Fibroblast of lung (primary cell): Measurements from ENCODE around the gene SLC35A4. TPM values are rescaled to one million over a fixed set of nuclear protein-coding genes. Genes with fewer than 3 reads are reported as not detected.

ENCODE experiments used
- DNase-seq, 2 donors: peaks; one replicate each; pipeline versions ENCODE4 v3.0.0 to v3.0.0-alpha.2; 2010; ENCODE audit warnings: low read depth in 2 of 2
- H2AFZ ChIP-seq: 2 replicates; pipeline ENCODE4 v1.5.1; 2012; ENCODE audit warnings: low read length, control low read depth, inconsistent platforms
- H3K27ac ChIP-seq: 2 replicates; pipeline ENCODE4 v1.5.1; 2011; ENCODE audit warnings: low read length, control low read depth; ENCODE audit not compliant: insufficient read depth
- H3K27me3 ChIP-seq: 2 replicates; pipeline ENCODE4 v1.5.1; 2011; ENCODE audit warnings: mild to moderate bottlenecking, low read length; ENCODE audit not compliant: control insufficient read depth, insufficient read depth
- H3K36me3 ChIP-seq: 2 replicates; pipeline ENCODE4 v1.5.1; 2011; ENCODE audit warnings: low read length; ENCODE audit not compliant: control insufficient read depth, insufficient read depth
- H3K4me1 ChIP-seq: 2 replicates; pipeline ENCODE4 v1.5.1; 2011; ENCODE audit warnings: low read length; ENCODE audit not compliant: control insufficient read depth, insufficient read depth; ENCODE audit errors: extremely low read depth
- H3K4me2 ChIP-seq: 2 replicates; pipeline ENCODE4 v1.5.1; 2011; ENCODE audit warnings: low read length, control low read depth; ENCODE audit not compliant: insufficient read depth; ENCODE audit errors: extremely low read depth
- H3K4me3 ChIP-seq, 4 experiments: fragments of 200-600 bp in 1 of 4; sonication (generic) in 1 of 4; replicated peaks in 1 of 4; 2 replicates each; pipeline ENCODE4 v1.5.1; 2011 to 2016; ENCODE audit warnings: low read length in 4 of 4, low read depth in 3 of 4, mild to moderate bottlenecking in 3 of 4, control low read depth in 2 of 4, inconsistent platforms in 1 of 4, mixed read lengths in 1 of 4; ENCODE audit not compliant: insufficient read depth in 1 of 4; ENCODE audit errors: control extremely low read depth in 1 of 4
- H3K79me2 ChIP-seq: 2 replicates; pipeline ENCODE4 v1.5.1; 2012; ENCODE audit warnings: mild to moderate bottlenecking, low read length, inconsistent platforms; ENCODE audit not compliant: control insufficient read depth, insufficient read depth
- H3K9ac ChIP-seq: 2 replicates; pipeline ENCODE4 v1.5.1; 2011; ENCODE audit warnings: mild to moderate bottlenecking, low read length, control low read depth; ENCODE audit not compliant: insufficient read depth
- H3K9me3 ChIP-seq: 2 replicates; pipeline ENCODE4 v1.5.1; 2012; ENCODE audit warnings: low read depth, low read length; ENCODE audit not compliant: control insufficient read depth, insufficient read depth
- H4K20me1 ChIP-seq: 2 replicates; pipeline ENCODE4 v1.5.1; 2011; ENCODE audit warnings: low read length; ENCODE audit not compliant: control insufficient read depth, insufficient read depth; ENCODE audit errors: extremely low read depth
- EZH2 ChIP-seq: IDR thresholded peaks from 2 replicates; pipeline ENCODE4 v1.5.1; 2012; ENCODE audit warnings: low read length, control low read depth, mild to moderate bottlenecking; ENCODE audit errors: missing control alignments
- polyA plus RNA-seq, 2 donors: library from polyadenylated mRNA; depleted of rRNA in 1 of 2; stranded (reverse) in 1 of 2; unstranded in 1 of 2; fragments of >200 nt; gene quantifications; 2 replicates each; pipeline ENCODE4 v1.2.1, GENCODE V29; 2011 to 2012; ENCODE audit warnings: missing spikeins in 1 of 2
- total RNA-seq: library from RNA; depleted of rRNA; stranded (reverse); fragments of >200 nt; gene quantifications from 2 replicates; pipeline ENCODE4 v1.2.1, GENCODE V29; 2014
- TF ChIP-seq, protein P1 (sequence below), 2 donors: IDR thresholded peaks in 1 of 2; conservative IDR thresholded peaks in 1 of 2; 1 replicate in 1 of 2; 2 replicates in 1 of 2; pipeline ENCODE4 v1.5.1; 2011 to 2012; ENCODE audit warnings: low read length in 2 of 2, control low read depth in 1 of 2, inconsistent platforms in 1 of 2, low read depth in 1 of 2, mild to moderate bottlenecking in 1 of 2

SLC35A4 gene
- total and polyA plus RNA-seq, 2 donors (not counting 1 experiment from before 2014, with no cell fraction given), result 21.5 to 79.2 TPM

GRCh38 chr5:140570058-140570457, 5.4 kb downstream of the SLC35A4 start:
- Histone ChIP-seq H3K36me3 (peaks cover 21% of the 10 kb centered on the region), H3K4me1 (peaks cover 9% of the 10 kb centered on the region), H3K4me3 (no peak overlapping the region)

GRCh38 chr5:140570488-140570887, 5.9 kb downstream of the SLC35A4 start:
- H3K36me3 ChIP-seq, result peaks cover 21% of the 10 kb centered on the region
- TF ChIP-seq, protein P1, sequence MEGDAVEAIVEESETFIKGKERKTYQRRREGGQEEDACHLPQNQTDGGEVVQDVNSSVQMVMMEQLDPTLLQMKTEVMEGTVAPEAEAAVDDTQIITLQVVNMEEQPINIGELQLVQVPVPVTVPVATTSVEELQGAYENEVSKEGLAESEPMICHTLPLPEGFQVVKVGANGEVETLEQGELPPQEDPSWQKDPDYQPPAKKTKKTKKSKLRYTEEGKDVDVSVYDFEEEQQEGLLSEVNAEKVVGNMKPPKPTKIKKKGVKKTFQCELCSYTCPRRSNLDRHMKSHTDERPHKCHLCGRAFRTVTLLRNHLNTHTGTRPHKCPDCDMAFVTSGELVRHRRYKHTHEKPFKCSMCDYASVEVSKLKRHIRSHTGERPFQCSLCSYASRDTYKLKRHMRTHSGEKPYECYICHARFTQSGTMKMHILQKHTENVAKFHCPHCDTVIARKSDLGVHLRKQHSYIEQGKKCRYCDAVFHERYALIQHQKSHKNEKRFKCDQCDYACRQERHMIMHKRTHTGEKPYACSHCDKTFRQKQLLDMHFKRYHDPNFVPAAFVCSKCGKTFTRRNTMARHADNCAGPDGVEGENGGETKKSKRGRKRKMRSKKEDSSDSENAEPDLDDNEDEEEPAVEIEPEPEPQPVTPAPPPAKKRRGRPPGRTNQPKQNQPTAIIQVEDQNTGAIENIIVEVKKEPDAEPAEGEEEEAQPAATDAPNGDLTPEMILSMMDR (conservative IDR thresholded peaks at IDR 0.05 in 1 of 2, IDR thresholded peaks at IDR 0.05 in 1 of 2; ENCODE audit: low read depth in 1 of 2, low read length in 2 of 2), result no peak
- no peak for TF ChIP-seq EZH2

More at GRCh38 chr5:140570058-140570457, 5.4 kb downstream of the SLC35A4 start:
- DNase-seq, result no peak
- Histone ChIP-seq H4K20me1 (no peaks in the 10 kb centered on the region), H3K27ac (no peak overlapping the region), H2AFZ (no peak overlapping the region), H3K4me2 (no peak overlapping the region), H3K27me3 (no peaks in the 10 kb centered on the region), H3K9me3 (no peaks in the 10 kb centered on the region), H3K9ac (no peak overlapping the region), H3K79me2 (peaks cover 27% of the 10 kb centered on the region)
- no peak for TF ChIP-seq EZH2
- TF ChIP-seq, protein P1 (conservative IDR thresholded peaks at IDR 0.05 in 1 of 2, IDR thresholded peaks at IDR 0.05 in 1 of 2; ENCODE audit: low read depth in 1 of 2, low read length in 2 of 2), result no peak

DNA sequence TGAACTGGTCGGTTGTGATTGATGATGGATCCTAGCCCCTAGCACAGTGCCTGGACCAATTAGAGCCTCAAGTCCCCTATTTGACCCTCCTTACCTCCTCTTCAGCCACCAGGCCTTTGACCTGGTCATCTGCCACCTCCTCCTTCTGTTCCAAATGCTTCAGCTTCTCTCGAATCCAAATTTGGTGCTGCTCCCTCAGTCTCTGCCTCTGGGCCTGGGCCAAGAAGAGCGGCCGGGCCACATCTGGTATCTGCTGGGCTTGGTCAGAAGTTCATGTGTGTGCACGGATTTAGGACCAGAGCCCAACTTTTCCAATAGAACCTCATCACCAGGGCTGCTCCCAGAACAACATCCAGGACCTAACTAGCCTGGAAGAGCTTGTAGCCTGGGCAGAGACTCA, 6.5 kb downstream of the SLC35A4 start:
- TF ChIP-seq EZH2, result no peak
- TF ChIP-seq, protein P1 (conservative IDR thresholded peaks at IDR 0.05 in 1 of 2, IDR thresholded peaks at IDR 0.05 in 1 of 2; ENCODE audit: low read depth in 1 of 2, low read length in 2 of 2), result no peak
- Histone ChIP-seq H3K4me1 (peaks cover 3% of the 10 kb centered on the region), H3K4me3 (no peak overlapping the region), H3K4me2 (no peak overlapping the region), H3K27me3 (no peaks in the 10 kb centered on the region), H4K20me1 (no peaks in the 10 kb centered on the region), H3K9me3 (no peaks in the 10 kb centered on the region), H3K36me3 (peaks cover 19% of the 10 kb centered on the region), H3K27ac (no peak overlapping the region), H2AFZ (no peak overlapping the region), H3K9ac (no peak overlapping the region), H3K79me2 (peaks cover 16% of the 10 kb centered on the region)
- no peak for DNase-seq

More at GRCh38 chr5:140570488-140570887, 5.9 kb downstream of the SLC35A4 start:
- H3K9me3 ChIP-seq, result no peaks in the 10 kb centered on the region
- H3K4me3 ChIP-seq, result no peak overlapping the region
- no peaks in the 10 kb centered on the region for H4K20me1 ChIP-seq
- peaks cover 23% of the 10 kb centered on the region for H3K79me2 ChIP-seq
- H3K4me1 ChIP-seq, result peaks cover 9% of the 10 kb centered on the region
- H3K27me3 ChIP-seq, result no peaks in the 10 kb centered on the region
- DNase-seq, result no peak
- H3K27ac ChIP-seq, result no peak overlapping the region
- no peak overlapping the region for H3K9ac ChIP-seq
- no peak overlapping the region for H3K4me2 ChIP-seq
- no peak overlapping the region for H2AFZ ChIP-seq
